Activated naive CD4-positive, alpha-beta T cell treated with Interleukin-2 at 50 U/mL for 16 hours (primary cell): ENCODE data around the gene FKTN.

Experiments used
- DNase-seq: peaks from one replicate; pipeline ENCODE4 v3.0.0-alpha.2; 2020

FKTN gene

DNA sequence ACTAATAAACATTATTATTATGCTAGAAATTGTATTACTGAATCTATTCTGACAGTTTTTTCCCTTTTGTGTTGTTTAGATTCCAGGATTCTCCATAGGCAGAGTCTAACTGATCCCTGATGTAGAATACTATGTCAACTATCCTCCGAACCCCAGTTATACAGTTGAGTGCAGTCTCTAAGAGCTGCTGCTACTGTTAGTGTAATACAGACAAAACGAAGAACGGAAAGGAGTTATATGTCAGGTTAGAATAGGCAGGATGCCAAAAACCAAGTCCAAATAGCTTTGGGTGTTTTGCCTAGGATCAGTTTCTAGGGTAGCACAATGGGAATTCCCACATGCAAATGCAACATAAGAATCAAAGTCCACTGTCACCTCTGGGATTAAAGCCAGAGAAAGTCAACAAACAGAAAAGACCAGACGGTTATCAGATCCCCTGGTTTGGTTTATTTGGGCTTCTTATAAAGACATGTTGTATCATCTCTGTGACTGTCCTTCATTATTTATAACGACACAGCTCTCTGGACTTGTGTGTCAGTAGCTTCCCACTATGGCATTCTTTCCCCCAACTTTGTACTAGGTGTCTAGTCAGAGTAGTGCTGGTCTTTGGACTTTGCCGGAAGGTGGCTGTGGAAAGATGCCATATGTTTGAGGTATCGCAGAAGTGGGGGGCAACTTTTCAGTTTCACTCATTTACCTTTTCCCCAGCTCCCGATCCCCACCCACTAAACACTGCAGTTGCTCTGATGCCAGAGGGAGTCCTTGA lies 121.5 kb downstream of the FKTN start:
- no peak for DNase-seq

DNA sequence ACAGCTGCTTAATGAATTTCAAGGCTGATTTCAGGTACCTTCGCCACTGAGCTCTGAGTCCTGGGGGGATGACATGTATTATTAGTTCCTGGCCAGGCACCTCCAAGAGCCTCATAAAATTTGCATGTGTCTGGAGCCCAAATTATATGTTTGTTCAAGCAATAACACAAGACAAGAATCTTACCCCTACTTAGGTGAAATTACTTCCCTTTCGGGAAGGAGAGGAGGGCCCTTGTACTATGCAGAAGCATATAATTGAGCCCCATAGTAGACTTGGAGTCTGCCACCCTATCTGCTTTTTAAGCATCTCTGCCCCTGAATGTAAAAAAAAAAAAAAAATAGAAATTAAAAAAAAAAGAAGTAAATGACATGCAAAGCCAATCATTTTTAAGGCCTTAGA lies 123.4 kb downstream of the FKTN start:
- DNase-seq: no peak

DNA sequence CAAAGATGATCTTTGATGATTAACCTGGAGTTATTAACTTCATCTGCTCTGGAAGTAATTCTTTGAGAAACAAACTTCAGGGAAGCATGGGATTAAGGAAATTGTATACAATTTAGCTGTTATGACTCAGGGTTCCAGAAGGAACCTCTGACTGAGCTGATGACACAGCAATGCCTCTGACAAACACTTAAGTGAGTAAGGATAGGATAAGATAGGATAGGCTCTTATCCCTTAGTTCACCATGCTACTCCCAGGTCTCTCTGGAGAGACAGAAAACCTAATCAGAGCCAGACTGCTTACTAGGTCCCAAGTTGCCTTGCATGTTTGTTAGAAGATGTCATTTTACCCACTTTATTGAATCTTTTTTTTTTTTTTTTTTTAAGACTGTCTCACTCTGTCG lies 123.8 kb downstream of the FKTN start:
- DNase-seq: no peak

DNA sequence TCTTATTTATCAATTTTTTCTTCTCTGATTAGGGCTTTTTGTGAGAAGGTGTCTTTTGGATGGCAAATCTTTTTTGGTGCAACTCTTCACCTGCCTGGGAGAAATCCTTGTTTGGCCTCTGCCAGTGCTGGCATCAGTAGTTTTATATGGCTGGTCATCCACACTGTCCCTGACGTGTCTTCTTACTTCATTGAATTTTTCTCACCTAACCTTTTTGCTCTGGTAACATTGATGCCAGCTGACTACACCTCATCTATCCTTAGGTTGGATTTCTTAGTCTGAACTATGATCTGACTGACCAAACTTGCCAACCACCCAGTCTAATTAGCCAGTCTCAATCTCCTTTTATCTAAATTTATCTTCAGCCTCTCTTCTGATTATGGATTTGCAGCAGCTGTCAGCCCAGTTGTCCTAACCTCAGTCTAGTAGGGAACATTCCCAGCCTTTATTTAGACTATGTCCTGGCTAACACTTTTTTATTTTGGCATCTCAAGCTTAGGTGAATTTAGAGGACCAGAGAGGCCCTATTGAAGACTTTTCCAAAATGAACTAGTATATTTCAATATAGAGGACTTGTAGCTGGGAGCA lies 125.9 kb downstream of the FKTN start:
- no peak for DNase-seq

DNA sequence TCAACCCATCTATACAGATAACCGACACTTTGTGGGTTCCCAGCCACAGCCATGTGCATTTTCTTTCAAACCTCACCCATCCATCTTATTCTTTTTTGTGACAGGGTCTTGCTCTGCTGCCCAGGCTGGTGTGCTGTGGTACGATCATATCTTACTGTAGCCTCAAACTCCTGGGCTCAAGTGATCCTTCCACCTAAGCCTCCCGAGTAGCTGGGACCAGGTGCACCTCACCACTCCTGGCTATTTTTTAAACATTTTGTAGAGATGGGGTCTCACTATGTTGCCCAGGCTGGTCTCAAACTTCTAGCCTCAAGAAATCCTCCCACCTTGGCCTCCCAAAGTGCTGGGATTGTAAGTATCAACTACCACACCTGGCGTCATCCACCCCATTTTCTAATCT lies 129.0 kb downstream of the FKTN start:
- DNase-seq: no peak
